Hematopoietic multipotent progenitor cell treated with erythropoietin and hydrocortisone succinate and interleukin-3 and kit ligand, for 6 days (in vitro differentiated cells): ENCODE results near the gene BROX.
"Not testable (repeated sequence)": the region's sequence is repeated elsewhere in the genome, so short reads cannot be mapped to it uniquely, and the experiment has no call there.

Experiments used
- DNase-seq: peaks from one replicate; pipeline ENCODE4 v3.0.0-alpha.2; 2015

BROX gene, protein sequence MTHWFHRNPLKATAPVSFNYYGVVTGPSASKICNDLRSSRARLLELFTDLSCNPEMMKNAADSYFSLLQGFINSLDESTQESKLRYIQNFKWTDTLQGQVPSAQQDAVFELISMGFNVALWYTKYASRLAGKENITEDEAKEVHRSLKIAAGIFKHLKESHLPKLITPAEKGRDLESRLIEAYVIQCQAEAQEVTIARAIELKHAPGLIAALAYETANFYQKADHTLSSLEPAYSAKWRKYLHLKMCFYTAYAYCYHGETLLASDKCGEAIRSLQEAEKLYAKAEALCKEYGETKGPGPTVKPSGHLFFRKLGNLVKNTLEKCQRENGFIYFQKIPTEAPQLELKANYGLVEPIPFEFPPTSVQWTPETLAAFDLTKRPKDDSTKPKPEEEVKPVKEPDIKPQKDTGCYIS

GRCh38 chr1:222712253-222713090 lies at the start of gene BROX, which contains the start of gene AIDA:
TSS of gene BROX (plus strand) at chr1:222712564. CDS start at chr1:222715700, 3,136 bp downstream.
TSS of gene AIDA (minus strand) at chr1:222712491. CDS start at chr1:222712317, 174 bp downstream.
- peak; percentile 92 for DNase-seq

GRCh38 chr1:222663431-222663934 lies 48.9 kb upstream of the BROX start:
- no peak for DNase-seq

DNA sequence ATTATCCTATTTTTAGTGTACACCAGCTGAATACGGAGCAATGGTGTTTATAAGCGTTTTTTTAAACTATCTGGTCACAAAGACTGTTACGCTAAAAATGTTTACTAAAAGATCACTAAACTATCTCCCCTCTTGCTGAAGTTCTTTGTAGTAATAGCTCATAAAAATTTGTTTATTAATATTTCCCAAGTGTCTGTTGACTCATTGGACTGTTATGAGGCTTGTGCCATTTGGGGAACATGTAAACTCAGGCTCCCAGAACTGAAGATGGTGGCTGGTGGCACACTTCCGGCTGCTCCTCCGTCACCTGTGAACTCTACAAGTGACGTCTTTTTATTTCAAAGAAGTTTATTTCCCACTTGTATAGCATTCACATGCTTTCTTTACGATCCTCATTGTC lies 46.4 kb upstream of the BROX start:
- no peak for DNase-seq

DNA sequence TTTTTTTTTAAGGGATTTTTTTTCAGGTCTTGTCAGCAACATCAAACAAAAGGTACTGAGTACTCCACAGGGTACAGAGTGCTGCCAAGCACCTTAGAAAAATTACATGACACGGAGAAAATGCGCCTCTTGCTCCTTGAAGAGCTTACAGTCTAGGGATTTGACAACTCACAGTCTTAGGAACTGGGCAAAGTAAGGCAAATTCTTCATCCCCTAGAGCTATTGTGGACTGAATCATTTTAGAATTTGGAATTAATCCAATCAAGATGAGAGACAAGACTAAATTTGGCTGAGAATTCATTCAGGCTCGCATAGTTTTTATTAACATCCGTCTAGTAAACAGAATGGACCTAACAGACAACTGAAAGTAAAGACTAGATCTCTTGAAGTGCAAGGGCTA lies 44.2 kb upstream of the BROX start:
- not testable (repeated sequence) for DNase-seq

GRCh38 chr1:222669107-222669506 lies 43.3 kb upstream of the BROX start:
- DNase-seq, result not testable (repeated sequence)

GRCh38 chr1:222670110-222670509 lies 42.3 kb upstream of the BROX start:
- no peak for DNase-seq

- no peak for DNase-seq
Observed at GRCh38 chr1:222680080-222680479, 32.3 kb upstream of the BROX start.

GRCh38 chr1:222691016-222691415 lies 21.3 kb upstream of the BROX start:
- no peak for DNase-seq

- DNase-seq, result no peak
Observed at GRCh38 chr1:222694927-222695326, 17.4 kb upstream of the BROX start.

- DNase-seq, result no peak
Observed at GRCh38 chr1:222696741-222697140, 15.6 kb upstream of the BROX start.

DNA sequence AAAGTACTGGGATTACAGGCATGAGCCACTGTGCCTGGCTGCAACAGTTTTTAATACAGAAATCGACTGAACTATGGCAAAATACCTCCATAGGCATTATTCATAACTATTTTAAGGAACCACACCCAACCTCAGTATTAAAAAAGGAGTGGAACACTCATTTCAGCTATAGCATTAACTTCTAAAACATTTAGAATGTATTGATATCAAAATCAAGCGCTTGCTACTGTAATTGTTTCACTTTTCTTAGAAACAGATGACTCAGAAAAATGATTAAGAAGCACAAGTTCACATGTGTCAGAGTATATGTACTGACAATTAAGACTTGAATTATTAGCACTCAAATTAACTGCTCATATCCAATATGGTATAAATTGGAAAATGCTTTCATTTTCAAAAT lies 15.2 kb upstream of the BROX start:
- no peak for DNase-seq

DNA sequence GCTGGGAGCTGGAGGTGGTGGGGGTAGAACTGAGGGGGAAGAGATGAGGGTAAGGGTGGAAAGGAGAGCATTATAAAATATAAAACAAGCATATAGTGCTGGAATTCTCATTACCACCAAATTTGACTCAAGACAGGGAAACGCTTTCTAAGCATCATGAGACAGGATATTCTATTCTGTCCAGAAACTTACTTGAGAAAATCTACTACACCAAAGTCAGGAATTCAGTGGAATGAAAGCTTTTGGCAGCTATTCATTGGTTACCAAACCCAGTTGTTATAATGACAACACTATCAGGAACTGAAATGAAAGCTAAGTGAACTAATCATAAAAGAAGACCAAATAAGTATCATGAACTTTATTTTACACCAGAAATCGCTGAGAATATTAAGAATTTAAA lies 14.5 kb upstream of the BROX start:
- no peak for DNase-seq

- DNase-seq, result no peak
Observed at GRCh38 chr1:222702210-222702609, 10.2 kb upstream of the BROX start.

DNA sequence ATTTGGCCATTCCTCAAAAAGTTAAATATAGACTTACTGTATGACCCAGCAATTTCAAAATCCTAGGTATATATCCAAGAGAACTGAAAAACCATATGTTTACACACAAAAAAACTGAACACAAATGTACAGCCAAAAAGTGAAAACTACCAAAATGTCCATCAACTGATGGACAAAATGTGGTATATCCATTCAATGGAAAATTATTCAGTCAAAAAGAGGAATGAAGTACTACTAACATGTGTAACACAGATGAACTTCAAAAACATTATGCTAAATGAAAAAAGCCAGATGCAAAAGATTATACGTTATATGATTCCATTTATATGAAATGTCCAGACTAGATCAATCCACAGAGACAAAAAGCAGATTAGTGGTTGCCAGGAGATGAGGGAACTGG lies 8.1 kb upstream of the BROX start:
- DNase-seq, result no peak

GRCh38 chr1:222706815-222707214 lies 5.5 kb upstream of the BROX start:
- DNase-seq, result peak; percentile 24

- DNase-seq, result peak; percentile 76
Observed at GRCh38 chr1:222709700-222710153, 2.6 kb upstream of the BROX start.

- peak; percentile 93 for DNase-seq
Observed at GRCh38 chr1:222711319-222712252, 778 bp upstream of the BROX start.

- DNase-seq, result peak; percentile 96
Observed at GRCh38 chr1:222713091-222713961, 962 bp downstream of the BROX start.

DNA sequence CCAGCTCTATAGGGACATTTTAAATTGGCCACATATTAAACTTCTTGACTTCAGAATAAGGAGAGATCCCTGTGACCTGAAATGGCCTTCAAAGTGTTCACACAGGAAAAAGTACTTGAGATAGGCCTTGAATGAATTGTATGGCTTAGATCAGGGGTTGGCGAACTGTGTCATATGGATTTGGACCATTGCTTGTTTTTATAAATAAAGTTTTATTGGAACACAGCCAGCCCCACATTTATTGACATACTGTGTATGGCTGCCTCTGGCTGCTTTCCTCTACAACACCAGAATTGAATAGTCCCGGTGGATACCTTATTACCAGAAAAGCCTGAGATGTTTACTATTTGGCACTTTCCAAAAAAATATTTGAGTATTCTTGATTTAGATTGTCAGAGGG lies 4.0 kb downstream of the BROX start:
- no peak for DNase-seq

DNA sequence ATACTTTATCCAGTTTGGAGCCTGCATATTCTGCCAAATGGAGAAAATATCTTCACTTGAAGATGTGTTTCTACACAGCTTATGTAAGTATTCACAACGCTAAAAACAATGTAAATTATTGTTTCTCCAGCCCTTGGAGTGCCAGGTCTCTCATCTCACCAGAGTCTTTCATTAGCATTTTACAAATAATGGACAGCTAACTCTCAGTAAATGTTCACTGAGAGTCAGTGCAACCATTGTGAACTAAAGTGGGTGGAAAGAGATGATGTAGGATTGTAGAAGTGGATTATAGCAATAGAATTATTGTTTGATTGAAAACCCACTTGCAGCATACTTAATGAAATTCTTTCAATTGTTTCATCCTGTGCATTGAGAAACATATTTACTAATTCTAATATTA lies 16.4 kb downstream of the BROX start:
- DNase-seq, result no peak

- DNase-seq, result no peak
Observed at GRCh38 chr1:222730866-222731265, 18.5 kb downstream of the BROX start.
